Vagina (tissue), 2 donors: Measurements from ENCODE around the gene RANBP2.
"Not testable (repeated sequence)": the region's sequence is repeated elsewhere in the genome, so short reads cannot be mapped to it uniquely, and the experiment has no call there.

ENCODE experiments used
- CTCF ChIP-seq, 3 experiments: fragments of 450-650 bp in 2 of 3; fragments of 200-600 bp in 1 of 3; sonication (generic) in 1 of 3; IDR thresholded peaks; one replicate each; pipeline ENCODE4 v1.5.1; 2017 to 2019; ENCODE audit warnings: antibody characterized with exemption in 3 of 3, mild to moderate bottlenecking in 2 of 3, moderate library complexity in 2 of 3
- POLR2A ChIP-seq, 2 donors: fragments of 450-650 bp; IDR thresholded peaks; one replicate each; pipeline ENCODE4 v1.6.1; 2017; ENCODE audit warnings: antibody characterized with exemption in 2 of 2, mild to moderate bottlenecking in 2 of 2, moderate library complexity in 2 of 2

- TF ChIP-seq CTCF, POLR2A (IDR thresholded peaks at IDR 0.05): not testable (repeated sequence)
Measured at GRCh38 chr2:108734656-108735055, 15.4 kb downstream of the RANBP2 start.
